Activated T-helper 2 cell treated with anti-CD3 and anti-CD28 coated beads, Interferon-gamma antibody, Interleukin-2, Interleukin-4, amounts not matched to agents 10 μg/mL and 5 μg/mL and 100 μg/mL, durations not matched to agents 14 hours and 24 hours and 36 hours (primary cell): Measurements from ENCODE around the gene P3H3. TPM values are rescaled to one million over a fixed set of nuclear protein-coding genes. Genes with fewer than 3 reads are reported as not detected.

Experiments used
- DNase-seq: peaks from one replicate; pipeline ENCODE4 v3.0.0; 2021; ENCODE audit warnings: low spot score
- H3K27ac Mint-ChIP-seq: one replicate; pipeline ENCODE4 v1.8.0; 2021; ENCODE audit warnings: mixed read lengths
- H3K27me3 Mint-ChIP-seq: one replicate; pipeline ENCODE4 v1.8.0; 2021; ENCODE audit warnings: low read depth, mixed read lengths
- H3K36me3 Mint-ChIP-seq: one replicate; pipeline ENCODE4 v1.8.0; 2021; ENCODE audit warnings: low read depth, mixed read lengths
- H3K4me1 Mint-ChIP-seq: one replicate; pipeline ENCODE4 v1.8.0; 2021; ENCODE audit warnings: low read depth, mixed read lengths
- H3K4me3 Mint-ChIP-seq: one replicate; pipeline ENCODE4 v1.8.0; 2021; ENCODE audit warnings: low read depth, mild to moderate bottlenecking, moderate library complexity, mixed read lengths
- H3K9me3 Mint-ChIP-seq: one replicate; pipeline ENCODE4 v1.8.0; 2021; ENCODE audit warnings: mixed read lengths
- intact Hi-C: fragments of 100-400 bp; cut with micrococcal nuclease; formaldehyde crosslinking; loops from one replicate; pipeline ENCODE4 v1.15.1; 2023
- total RNA-seq: library from RNA; stranded (reverse); gene quantifications from 2 replicates; pipeline ENCODE4 v1.2.3, GENCODE V29; 2022

P3H3 gene
- total RNA-seq, 1 donor from 2014 or later = 5.2 TPM

DNA sequence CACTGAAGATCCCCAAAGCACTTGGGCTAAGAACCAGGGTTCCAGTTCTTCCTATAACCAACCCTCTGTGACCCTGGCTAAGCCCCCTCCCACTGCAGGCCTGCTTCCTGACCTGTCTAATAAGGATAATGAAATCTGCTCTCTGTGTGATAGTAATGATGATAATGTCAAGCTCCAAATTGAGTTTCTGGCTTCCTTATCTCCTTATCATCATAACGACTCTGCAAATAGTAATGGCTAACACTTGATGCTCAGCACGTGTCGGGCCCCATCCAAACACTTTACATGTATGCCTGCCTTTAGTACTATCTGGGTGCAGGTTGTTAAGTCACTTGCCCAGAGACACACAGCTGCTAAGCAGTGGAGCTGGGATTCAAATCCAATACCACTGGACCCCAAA, 11.6 kb upstream of the P3H3 start:
- intact Hi-C loops = no loop called here
- peaks cover 9% of the 10 kb centered on the region for H3K4me1 Mint-ChIP-seq
- H3K4me3 Mint-ChIP-seq = no peak overlapping the region
- DNase-seq = no peak
- peaks cover 77% of the 10 kb centered on the region for H3K36me3 Mint-ChIP-seq
- no peak overlapping the region for H3K27ac Mint-ChIP-seq
- H3K27me3 Mint-ChIP-seq = no peaks in the 10 kb centered on the region
- H3K9me3 Mint-ChIP-seq = no peaks in the 10 kb centered on the region

DNA sequence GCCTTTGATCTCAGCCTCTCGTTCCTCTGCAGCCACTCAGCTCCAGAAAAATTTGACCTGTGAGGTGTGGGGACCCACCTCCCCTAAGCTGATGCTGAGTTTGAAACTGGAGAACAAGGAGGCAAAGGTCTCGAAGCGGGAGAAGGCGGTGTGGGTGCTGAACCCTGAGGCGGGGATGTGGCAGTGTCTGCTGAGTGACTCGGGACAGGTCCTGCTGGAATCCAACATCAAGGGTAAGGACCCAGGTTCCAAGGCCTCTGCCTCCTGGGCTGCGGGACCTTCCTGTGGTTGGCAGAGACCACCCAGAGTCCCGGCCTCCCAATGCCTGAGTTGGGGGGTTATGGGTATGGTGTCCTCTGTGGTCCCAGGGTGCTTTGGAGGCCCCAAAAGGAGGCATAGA, 11.1 kb upstream of the P3H3 start:
- DNase-seq = no peak
- H3K4me1 Mint-ChIP-seq = peaks cover 12% of the 10 kb centered on the region
- no peak overlapping the region for H3K27ac Mint-ChIP-seq
- H3K9me3 Mint-ChIP-seq = no peaks in the 10 kb centered on the region
- intact Hi-C loops = no loop called here
- H3K36me3 Mint-ChIP-seq = peaks cover 74% of the 10 kb centered on the region
- H3K27me3 Mint-ChIP-seq = no peaks in the 10 kb centered on the region
- H3K4me3 Mint-ChIP-seq = no peak overlapping the region

DNA sequence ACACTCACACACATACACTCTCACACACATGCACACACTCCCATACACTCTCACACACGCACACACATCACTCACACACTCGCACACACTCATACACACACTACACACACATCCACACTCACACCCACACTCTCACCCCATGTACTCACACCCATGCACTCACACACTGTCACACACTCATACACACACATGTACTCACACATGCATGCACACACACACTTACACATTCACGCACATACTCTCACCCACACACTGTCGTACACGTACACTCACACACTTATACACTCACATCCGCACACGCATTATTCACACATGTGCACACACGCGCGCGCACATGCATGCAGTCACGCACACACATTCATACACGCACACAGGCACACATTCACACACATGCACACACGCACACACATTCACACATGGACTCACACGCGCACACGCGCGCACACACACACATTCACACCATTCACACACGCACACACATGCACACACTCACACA, 10.5 kb upstream of the P3H3 start:
- peaks cover 71% of the 10 kb centered on the region for H3K36me3 Mint-ChIP-seq
- no peak for DNase-seq
- H3K4me1 Mint-ChIP-seq = peaks cover 13% of the 10 kb centered on the region
- H3K4me3 Mint-ChIP-seq = no peak overlapping the region
- H3K27me3 Mint-ChIP-seq = peaks cover 3% of the 10 kb centered on the region
- no peak overlapping the region for H3K27ac Mint-ChIP-seq
- intact Hi-C loops = no loop called here
- no peaks in the 10 kb centered on the region for H3K9me3 Mint-ChIP-seq

DNA sequence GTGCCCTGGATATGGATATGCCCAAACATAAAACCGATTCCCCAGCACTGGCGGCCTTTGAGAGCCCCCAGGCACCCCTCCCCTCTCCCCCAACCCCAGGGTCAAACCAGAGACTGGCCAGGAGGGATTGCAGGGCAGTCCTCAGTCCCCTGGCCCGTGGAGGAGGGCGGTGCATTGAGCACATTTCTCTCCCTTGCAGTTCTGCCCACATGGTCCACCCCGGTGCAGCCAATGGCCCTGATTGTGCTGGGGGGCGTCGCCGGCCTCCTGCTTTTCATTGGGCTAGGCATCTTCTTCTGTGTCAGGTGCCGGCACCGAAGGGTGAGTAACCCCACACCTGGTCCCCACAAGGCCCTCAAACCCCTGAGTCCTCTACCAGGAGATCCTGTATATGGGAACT, 10.0 kb upstream of the P3H3 start:
- Mint-ChIP-seq H3K36me3 (peaks cover 71% of the 10 kb centered on the region), H3K4me1 (peaks cover 13% of the 10 kb centered on the region), H3K9me3 (no peaks in the 10 kb centered on the region), H3K27ac (no peak overlapping the region), H3K4me3 (no peak overlapping the region), H3K27me3 (peaks cover 9% of the 10 kb centered on the region)
- intact Hi-C loops = no loop called here
- DNase-seq = no peak

DNA sequence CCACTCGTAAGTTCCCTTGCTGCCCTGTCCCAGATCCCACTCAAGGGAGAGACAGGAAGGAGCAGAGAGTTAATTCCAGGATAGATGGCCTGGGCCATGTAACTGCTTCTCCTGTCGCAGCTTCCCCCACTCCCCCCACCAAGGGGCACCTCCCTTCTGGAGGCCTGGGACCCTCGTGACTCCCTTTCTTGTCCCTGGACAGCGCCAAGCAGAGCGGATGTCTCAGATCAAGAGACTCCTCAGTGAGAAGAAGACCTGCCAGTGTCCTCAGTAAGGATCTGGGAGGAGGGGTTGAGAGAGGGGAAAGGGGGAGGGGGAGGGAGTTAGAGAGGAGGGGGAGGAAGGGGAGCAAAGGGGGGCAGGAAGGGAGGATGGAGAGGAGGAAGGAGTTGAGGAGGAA, 9.6 kb upstream of the P3H3 start:
- DNase-seq = no peak
- Mint-ChIP-seq H3K4me1 (peaks cover 13% of the 10 kb centered on the region), H3K4me3 (no peak overlapping the region), H3K27ac (no peak overlapping the region), H3K9me3 (no peaks in the 10 kb centered on the region), H3K36me3 (peaks cover 68% of the 10 kb centered on the region), H3K27me3 (peaks cover 12% of the 10 kb centered on the region)
- intact Hi-C loops = no loop called here

DNA sequence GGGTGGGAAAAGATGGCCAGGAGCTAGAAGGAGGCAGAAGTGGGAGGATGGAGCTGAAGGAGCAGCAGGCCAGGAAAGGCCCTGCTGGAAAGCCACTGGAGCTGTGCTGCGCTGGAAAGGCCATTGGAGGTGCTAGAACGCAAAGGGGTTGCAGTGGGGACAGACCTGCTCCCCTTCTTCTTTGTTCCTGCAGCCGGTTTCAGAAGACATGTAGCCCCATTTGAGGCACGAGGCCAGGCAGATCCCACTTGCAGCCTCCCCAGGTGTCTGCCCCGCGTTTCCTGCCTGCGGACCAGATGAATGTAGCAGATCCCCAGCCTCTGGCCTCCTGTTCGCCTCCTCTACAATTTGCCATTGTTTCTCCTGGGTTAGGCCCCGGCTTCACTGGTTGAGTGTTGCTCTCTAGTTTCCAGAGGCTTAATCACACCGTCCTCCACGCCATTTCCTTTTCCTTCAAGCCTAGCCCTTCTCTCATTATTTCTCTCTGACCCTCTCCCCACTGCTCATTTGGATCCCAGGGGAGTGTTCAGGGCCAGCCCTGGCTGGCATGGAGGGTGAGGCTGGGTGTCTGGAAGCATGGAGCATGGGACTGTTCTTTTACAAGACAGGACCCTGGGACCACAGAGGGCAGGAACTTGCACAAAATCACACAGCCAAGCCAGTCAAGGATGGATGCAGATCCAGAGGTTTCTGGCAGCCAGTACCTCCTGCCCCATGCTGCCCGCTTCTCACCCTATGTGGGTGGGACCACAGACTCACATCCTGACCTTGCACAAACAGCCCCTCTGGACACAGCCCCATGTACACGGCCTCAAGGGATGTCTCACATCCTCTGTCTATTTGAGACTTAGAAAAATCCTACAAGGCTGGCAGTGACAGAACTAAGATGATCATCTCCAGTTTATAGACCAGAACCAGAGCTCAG, 8.8 kb upstream of the P3H3 start:
- DNase-seq = no peak
- Mint-ChIP-seq H3K9me3 (no peaks in the 10 kb centered on the region), H3K4me3 (no peak overlapping the region), H3K27me3 (peaks cover 17% of the 10 kb centered on the region), H3K27ac (no peak overlapping the region), H3K4me1 (peaks cover 13% of the 10 kb centered on the region), H3K36me3 (peaks cover 60% of the 10 kb centered on the region)
- intact Hi-C loops = no loop called here

DNA sequence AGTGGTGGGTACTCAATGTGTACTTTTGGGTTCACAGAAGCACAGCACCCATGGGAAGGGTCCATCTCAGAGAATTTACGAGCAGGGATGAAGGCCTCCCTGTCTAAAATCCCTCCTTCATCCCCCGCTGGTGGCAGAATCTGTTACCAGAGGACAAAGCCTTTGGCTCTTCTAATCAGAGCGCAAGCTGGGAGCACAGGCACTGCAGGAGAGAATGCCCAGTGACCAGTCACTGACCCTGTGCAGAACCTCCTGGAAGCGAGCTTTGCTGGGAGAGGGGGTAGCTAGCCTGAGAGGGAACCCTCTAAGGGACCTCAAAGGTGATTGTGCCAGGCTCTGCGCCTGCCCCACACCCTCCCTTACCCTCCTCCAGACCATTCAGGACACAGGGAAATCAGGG, 8.0 kb upstream of the P3H3 start:
- H3K27me3 Mint-ChIP-seq = peaks cover 23% of the 10 kb centered on the region
- H3K4me3 Mint-ChIP-seq = no peak overlapping the region
- no peaks in the 10 kb centered on the region for H3K9me3 Mint-ChIP-seq
- no peak overlapping the region for H3K27ac Mint-ChIP-seq
- intact Hi-C loops = no loop called here
- H3K36me3 Mint-ChIP-seq = peaks cover 52% of the 10 kb centered on the region
- peaks cover 13% of the 10 kb centered on the region for H3K4me1 Mint-ChIP-seq
- no peak for DNase-seq

DNA sequence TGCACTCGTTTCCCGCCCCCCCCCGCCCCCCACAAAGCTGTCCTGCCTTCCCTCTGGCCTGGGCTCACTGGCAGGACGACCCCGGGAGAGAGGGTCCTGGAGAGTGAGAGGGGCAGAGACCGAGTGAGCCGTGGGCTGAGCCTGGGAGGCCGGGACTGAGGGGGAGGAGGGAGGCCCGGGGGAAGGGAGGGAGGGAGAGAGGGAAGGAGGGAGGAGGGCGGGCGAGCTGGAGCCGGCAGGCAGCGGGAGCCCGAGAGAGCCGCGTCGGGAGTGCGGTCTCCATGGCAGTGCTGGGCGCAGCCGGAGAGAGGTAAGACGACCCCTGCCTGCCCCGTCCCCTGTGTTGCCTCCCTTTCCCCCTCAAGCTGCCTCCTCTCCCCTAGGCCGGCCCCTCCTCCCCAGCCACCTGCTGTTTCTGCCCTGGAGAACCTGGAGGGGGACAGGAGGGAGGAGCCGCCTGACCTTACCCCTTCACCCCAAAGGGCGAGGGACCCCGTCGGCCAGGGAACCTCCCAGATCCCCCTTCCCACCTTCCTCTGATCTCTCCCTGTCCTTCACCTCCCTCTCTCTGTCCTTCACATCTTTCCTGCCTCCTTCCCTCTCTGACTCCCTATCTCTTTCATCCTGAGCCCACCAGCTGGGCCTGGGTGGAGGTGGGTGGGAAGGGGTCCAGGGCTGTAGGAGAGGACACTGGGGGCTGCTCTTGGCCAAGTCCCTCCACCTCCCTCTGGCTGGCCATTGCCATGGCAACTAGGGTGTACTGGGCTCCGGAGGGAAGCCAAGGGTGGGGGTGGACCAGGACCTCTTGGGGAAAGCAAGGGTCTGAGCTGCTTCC, 6.4 kb upstream of the P3H3 start, which contains the start of gene GPR162:
GPR162 (plus strand) TSS at position 231 of the 835 bp plus-strand sequence. CDS start 2,078 bp downstream, outside the sequence.
- peak within 1 kb of the TSS; percentile 23 for H3K27ac Mint-ChIP-seq
- peaks cover 29% of the 10 kb centered on the region for H3K27me3 Mint-ChIP-seq
- DNase-seq = no peak

DNA sequence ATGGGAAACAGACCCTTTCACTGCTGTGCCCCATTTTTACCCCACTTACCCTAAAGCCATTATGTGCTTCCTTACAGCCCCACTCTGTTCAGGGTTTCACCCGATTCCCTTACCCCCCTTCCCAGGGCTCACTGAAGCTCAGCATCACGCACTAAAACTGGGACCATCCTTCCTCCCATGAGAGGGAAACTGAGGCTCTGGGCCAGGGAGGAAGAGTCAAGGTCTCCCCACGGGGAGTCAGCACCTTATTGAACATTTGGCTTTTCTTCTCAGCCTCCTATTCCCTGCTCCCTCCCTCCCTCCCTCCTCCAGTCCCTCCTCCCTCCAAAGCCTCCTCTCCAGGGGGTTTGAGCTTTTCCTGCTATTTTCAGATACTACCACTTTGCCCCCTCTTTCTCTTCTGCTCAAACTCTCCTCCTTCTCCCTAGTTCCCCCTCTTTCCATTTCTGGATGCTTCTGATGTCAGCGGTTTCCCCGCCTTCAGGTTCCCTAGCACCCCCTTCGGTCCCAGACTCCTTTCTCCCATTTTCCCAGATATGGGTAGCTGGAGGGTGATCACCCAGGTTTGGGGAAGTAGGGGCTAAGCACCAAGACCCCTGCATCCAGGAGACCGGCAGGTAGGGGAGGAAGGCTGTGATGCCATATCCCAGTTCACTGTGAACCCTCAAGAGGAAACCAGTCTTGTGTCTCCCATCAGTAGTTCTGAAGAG, 5.6 kb upstream of the P3H3 start:
- H3K27me3 Mint-ChIP-seq = peaks cover 33% of the 10 kb centered on the region
- intact Hi-C loops = no loop called here
- H3K36me3 Mint-ChIP-seq = peaks cover 31% of the 10 kb centered on the region
- H3K27ac Mint-ChIP-seq = no peak overlapping the region
- no peak for DNase-seq
- peak overlapping the region; percentile 28 for H3K4me3 Mint-ChIP-seq
- H3K9me3 Mint-ChIP-seq = no peaks in the 10 kb centered on the region
- peaks cover 21% of the 10 kb centered on the region for H3K4me1 Mint-ChIP-seq

More for the DNA sequence above, 6.4 kb upstream of the P3H3 start, which contains the start of gene GPR162:
- Mint-ChIP-seq H3K4me1 (peaks cover 17% of the 10 kb centered on the region), H3K36me3 (peaks cover 36% of the 10 kb centered on the region), H3K9me3 (no peaks in the 10 kb centered on the region), H3K4me3 (peak within 1 kb of the TSS; percentile 40)
- intact Hi-C loops = no loop called here

DNA sequence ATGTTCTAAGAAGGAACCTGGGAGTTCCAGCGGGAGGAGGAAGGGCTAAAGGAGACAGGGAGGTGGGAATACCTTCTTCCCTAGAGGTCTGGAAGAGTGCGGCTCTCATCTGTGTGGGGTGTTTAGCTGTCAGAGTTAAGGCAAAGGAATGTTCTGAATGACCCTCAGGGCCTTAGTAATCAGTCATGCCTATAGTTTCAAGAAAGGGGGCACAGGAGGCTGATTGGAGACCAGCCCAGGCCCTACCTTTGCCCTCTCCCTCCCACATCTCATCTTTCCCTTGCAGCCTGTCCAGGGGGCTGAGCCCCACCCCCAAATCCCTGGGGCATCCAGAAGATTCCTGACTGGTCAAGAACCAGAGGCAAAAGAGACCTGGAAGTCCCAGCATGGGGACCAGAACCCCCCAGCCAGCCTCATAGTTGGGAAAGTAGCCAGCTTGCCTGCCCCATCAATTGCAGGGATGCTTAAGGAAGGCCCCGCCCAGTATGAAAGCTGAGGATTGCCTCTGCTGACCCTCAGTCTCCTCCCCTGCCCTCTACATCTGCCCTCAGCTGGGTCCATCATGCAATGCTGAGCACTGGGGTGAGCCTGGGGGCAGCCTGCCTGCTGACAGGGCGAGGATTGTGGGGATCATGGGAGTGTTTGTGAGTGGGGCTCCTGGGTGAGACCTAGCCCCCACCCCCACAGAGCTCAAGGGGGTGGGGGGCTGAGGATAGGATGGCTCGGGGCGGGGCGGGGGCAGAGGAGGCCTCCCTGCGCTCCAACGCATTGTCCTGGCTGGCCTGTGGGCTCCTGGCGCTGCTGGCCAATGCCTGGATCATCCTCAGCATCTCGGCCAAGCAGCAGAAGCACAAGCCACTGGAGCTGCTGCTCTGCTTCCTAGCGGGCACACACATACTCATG, 4.8 kb upstream of the P3H3 start:
- H3K9me3 Mint-ChIP-seq = no peaks in the 10 kb centered on the region
- H3K4me3 Mint-ChIP-seq = no peak overlapping the region
- peaks cover 35% of the 10 kb centered on the region for H3K27me3 Mint-ChIP-seq
- intact Hi-C loops = no loop called here
- peaks cover 22% of the 10 kb centered on the region for H3K36me3 Mint-ChIP-seq
- no peak overlapping the region for H3K27ac Mint-ChIP-seq
- no peak for DNase-seq
- H3K4me1 Mint-ChIP-seq = peaks cover 24% of the 10 kb centered on the region

DNA sequence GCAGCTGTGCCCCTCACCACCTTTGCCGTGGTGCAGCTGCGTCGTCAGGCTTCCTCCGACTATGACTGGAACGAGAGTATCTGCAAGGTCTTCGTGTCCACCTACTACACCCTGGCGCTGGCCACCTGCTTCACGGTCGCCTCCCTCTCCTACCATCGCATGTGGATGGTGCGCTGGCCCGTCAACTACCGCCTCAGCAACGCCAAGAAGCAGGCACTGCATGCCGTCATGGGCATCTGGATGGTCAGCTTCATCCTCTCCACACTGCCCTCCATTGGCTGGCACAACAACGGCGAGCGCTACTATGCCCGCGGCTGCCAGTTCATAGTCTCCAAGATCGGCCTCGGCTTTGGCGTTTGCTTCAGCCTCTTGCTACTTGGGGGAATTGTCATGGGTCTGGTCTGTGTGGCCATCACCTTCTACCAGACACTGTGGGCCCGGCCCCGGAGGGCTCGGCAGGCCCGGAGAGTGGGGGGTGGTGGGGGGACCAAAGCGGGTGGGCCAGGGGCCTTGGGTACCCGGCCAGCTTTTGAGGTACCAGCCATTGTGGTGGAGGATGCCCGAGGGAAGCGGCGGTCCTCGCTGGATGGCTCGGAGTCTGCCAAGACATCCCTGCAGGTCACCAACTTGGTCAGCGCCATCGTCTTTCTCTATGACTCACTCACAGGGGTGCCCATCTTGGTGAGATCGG, 4.0 kb upstream of the P3H3 start:
- no peak overlapping the region for H3K27ac Mint-ChIP-seq
- no peak overlapping the region for H3K4me3 Mint-ChIP-seq
- peaks cover 39% of the 10 kb centered on the region for H3K27me3 Mint-ChIP-seq
- H3K9me3 Mint-ChIP-seq = no peaks in the 10 kb centered on the region
- no peak for DNase-seq
- H3K4me1 Mint-ChIP-seq = peaks cover 29% of the 10 kb centered on the region
- H3K36me3 Mint-ChIP-seq = peaks cover 14% of the 10 kb centered on the region
- intact Hi-C loops = no loop called here
